Activated CD4-positive, CD25-positive, alpha-beta regulatory T cell treated with anti-CD3 and anti-CD28 coated beads, Interleukin-2, amount 50 U/mL, for 24 hours (primary cell): ENCODE results near the gene MGAT4C.
"Not testable (repeated sequence)": the region's sequence is repeated elsewhere in the genome, so short reads cannot be mapped to it uniquely, and the experiment has no call there.

ENCODE experiments used
- ATAC-seq, 2 donors: fragments of 150-1000 bp; cut with Tn5 transposase; one replicate each; pipeline ENCODE4 v1.10.0; 2021; ENCODE audit warnings: mild to moderate bottlenecking in 1 of 2, moderate library complexity in 1 of 2

Gene MGAT4C

GRCh38 chr12:86228656-86229055 lies 27.5 kb downstream of the MGAT4C start:
- no peak for ATAC-seq

GRCh38 chr12:86226481-86226880 lies 29.7 kb downstream of the MGAT4C start:
- ATAC-seq, result no peak

GRCh38 chr12:86216591-86216990 lies 39.6 kb downstream of the MGAT4C start:
- ATAC-seq, result no peak

GRCh38 chr12:86213012-86213411 lies 43.2 kb downstream of the MGAT4C start:
- no peak for ATAC-seq

- ATAC-seq, result no peak
Measured at GRCh38 chr12:86198696-86199444, 57.3 kb downstream of the MGAT4C start.

DNA sequence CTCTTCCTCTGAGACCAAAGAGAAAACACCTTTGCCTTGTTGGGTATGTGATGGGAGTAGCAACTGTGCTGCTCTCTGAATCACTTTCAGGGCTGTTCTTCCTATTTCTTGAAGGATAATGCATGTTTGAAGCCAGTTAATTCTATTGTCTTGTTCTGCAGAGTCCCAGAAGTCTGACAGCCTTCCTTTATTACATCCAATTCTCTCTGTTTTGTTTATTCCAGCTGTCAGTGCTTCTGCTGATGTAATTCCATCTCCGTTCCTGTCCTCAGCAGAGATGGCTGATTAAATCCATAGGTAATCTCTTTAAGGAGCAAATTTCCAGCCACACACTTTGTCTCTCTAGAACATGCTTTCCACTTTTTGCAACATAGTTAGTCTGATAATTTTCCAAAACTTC lies 59.7 kb downstream of the MGAT4C start:
- no peak for ATAC-seq

- no peak for ATAC-seq
Measured at GRCh38 chr12:86194721-86195120, 61.5 kb downstream of the MGAT4C start.

- ATAC-seq, result no peak
Measured at GRCh38 chr12:86193931-86194330, 62.3 kb downstream of the MGAT4C start.

- ATAC-seq, result no peak
Measured at GRCh38 chr12:86188226-86188625, 68.0 kb downstream of the MGAT4C start.

- ATAC-seq, result no peak
Measured at GRCh38 chr12:86186449-86186848, 69.7 kb downstream of the MGAT4C start.

GRCh38 chr12:86179855-86180254 lies 76.3 kb downstream of the MGAT4C start:
- no peak for ATAC-seq

DNA sequence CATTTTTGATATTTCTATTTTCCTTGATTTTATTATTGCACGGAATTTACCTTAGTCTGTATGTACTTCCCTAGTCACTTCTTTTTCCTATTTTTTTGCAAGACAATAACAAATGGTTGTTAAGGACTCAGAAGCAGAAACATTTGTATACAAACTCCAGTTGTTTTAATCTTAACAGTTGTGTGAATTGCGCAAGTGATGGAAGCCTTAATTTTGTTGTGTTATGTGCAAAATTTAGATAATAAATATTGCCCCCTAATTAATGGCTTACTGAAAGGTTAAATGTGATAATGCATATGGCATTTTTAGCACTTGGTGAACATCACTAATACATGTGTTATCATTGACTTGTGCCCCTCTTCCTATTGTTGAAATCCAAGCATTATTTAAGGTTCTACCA lies 82.0 kb downstream of the MGAT4C start:
- no peak for ATAC-seq

DNA sequence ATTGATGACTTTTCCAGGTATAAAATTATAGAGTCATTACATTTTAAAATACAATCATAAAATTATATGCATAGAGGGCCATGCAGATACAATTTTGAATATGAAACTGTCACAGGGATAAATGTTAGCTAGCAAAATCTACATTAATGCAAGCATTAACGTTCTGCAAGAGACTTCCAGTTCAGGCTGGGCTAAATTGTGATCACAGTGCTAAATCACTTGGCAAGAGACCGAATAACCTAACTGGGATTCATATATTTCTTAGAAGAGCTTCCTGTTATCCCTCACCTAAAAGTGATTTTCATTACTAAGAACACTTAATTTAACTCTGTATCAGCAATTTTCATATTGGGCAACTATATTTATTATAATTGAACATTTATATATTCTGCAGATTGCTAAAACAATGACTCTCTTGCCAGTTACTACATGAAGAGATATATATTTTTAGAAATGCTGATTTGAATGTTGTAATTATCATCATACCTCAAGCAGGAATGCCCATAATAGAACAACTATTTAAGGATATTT lies 83.2 kb downstream of the MGAT4C start:
- no peak for ATAC-seq

GRCh38 chr12:86170051-86170450 lies 86.1 kb downstream of the MGAT4C start:
- ATAC-seq, result no peak

DNA sequence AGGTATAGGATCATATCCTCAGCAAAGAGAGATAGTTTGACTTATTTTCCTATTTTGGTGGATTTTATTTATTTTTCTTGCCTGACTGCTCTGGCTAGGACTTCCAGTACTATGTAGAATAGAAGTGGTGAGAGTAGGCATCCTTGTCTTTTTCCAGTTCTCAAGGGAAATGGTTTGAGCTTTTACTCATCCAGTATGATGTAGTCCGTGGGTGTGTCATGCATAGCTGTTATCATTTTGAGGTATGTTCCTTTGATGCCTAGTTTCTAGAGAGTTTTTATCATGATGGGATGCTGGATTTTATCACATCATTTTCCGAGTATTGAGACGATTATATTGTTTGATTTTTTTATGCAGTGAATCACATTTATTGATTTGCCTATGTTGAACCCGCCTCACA lies 97.2 kb downstream of the MGAT4C start:
- ATAC-seq, result no peak

DNA sequence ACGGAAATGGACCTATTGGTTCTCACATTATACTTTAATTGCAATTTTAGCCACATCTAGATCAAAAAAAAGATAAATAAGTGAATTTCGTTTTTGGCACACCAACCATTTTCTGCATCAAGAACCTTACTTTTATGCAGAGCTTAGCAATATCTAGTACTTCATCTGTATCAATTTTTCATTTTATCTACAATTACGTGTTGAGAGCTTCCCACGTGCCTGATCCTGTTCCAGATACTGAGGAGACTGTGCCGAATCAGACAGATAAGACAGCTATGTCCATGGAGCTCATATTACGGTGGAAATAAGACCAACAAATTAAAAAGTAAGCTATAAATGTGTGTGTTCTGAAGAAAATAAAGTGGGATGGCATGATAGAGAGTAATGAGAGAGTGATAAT lies 101.6 kb downstream of the MGAT4C start:
- ATAC-seq, result no peak

- ATAC-seq, result no peak
Measured at GRCh38 chr12:86148612-86149011, 107.6 kb downstream of the MGAT4C start.

DNA sequence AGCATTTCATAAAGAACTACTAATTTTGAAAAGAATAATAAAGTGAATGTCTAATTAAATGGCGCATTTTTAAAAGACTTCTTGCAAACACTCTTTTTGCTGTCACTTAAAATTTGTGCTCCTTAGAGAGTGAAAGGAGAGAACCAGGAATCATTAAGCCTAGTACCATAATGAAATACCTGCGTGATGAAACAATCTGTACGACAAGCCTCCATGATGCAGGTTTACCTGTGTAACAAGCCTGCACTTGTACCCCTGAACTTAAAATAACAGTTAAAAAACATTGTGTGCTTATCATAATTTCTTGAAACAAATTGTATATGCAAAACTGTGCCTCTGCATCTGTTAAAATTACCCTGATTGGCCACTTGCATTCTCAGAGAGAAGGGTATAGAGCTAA lies 108.1 kb downstream of the MGAT4C start:
- ATAC-seq, result no peak

DNA sequence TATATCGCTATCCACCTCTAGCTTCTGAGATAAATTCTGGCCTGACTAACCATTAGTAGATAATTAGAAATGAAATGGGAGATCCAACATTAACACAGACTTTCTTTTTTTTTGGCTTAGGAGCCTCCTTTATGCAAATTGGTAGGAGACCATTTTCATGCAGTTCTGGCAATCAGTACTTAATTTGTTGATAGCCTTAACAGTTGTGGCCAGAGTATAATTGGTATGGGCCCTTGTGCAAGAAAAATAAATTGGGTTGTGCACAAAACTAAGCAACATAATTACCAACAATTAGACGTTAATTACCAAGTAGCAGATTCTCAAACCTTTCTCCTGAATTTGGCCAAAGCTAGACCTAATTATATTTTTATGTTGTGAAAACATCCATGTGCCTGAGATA lies 111.0 kb downstream of the MGAT4C start:
- ATAC-seq, result no peak

- no peak for ATAC-seq
Measured at GRCh38 chr12:86143162-86143561, 113.0 kb downstream of the MGAT4C start.

GRCh38 chr12:86139671-86140070 lies 116.5 kb downstream of the MGAT4C start:
- ATAC-seq, result no peak

DNA sequence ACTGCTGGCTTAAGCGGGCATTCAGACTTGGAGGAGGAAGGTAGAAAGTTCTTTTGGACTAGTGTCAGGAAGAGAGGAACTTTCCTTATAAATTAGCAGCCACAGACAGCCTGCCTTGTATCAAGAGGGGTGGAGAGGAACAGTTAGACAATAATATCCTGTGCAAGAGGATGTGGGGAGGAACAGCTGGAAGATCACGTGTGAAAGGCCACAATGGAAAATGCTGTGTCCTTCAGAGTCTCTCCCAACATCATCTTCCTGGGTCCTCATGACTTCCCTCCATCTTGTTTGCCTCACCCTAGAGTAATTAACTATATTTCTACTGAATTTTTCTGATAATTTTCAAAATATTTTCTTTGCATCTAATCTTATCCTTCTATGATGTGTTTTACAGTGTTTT lies 117.4 kb downstream of the MGAT4C start:
- ATAC-seq, result no peak

DNA sequence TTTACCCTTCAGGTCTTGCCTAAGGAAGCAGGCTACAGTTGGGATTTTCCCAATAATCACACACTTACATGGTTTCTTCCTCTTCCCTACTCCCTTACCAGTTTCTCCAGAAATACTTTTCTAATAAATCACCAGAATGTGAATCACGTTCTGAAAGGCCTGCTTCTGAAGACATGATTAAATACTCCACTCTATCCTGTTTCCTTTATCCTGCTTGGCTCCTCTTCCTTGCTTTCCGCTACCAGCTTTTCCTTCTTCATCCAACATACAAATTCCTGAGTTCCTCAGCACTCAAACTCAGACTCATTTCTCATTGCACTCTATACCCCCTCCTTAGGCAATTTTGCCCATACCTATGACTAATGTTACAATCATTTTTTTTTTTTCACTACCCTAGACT lies 118.3 kb downstream of the MGAT4C start:
- no peak for ATAC-seq

- ATAC-seq, result no peak
Measured at GRCh38 chr12:86134561-86134960, 121.6 kb downstream of the MGAT4C start.

- not testable (repeated sequence) for ATAC-seq
Measured at GRCh38 chr12:86126900-86127299, 129.3 kb downstream of the MGAT4C start.
